Fibroblast of mammary gland (primary cell): ENCODE data around the gene CHCHD4.
"Not testable (repeated sequence)": the region's sequence is repeated elsewhere in the genome, so short reads cannot be mapped to it uniquely, and the experiment has no call there.

Source experiments
- DNase-seq: peaks from one replicate; pipeline ENCODE4 v3.0.0-alpha.2; 2010; ENCODE audit warnings: low read depth
- H3K4me3 ChIP-seq: 2 replicates; pipeline ENCODE4 v1.5.1; 2011; ENCODE audit warnings: low read depth, mild to moderate bottlenecking, low read length, moderate library complexity; ENCODE audit not compliant: control insufficient read depth
- CTCF ChIP-seq: conservative IDR thresholded peaks from 2 replicates; pipeline ENCODE4 v1.5.1; 2011; ENCODE audit warnings: low read depth, low read length, inconsistent platforms; ENCODE audit not compliant: control insufficient read depth, insufficient read depth

Gene CHCHD4

GRCh38 chr3:14113965-14114635 is 10.6 kb downstream of the CHCHD4 start:
- no peak for DNase-seq
- peak; percentile 11 for TF ChIP-seq CTCF

GRCh38 chr3:14110699-14111098 is 14.0 kb downstream of the CHCHD4 start:
- TF ChIP-seq CTCF, result no peak
- no peak overlapping the region for H3K4me3 ChIP-seq
- DNase-seq, result no peak

More at GRCh38 chr3:14113965-14114635, 10.6 kb downstream of the CHCHD4 start:
- no peak overlapping the region for H3K4me3 ChIP-seq

GRCh38 chr3:14109821-14110220 is 14.8 kb downstream of the CHCHD4 start:
- DNase-seq, H3K4me3 ChIP-seq: not testable (repeated sequence)

GRCh38 chr3:14097616-14098391 is 26.9 kb downstream of the CHCHD4 start:
- no peak for DNase-seq
- H3K4me3 ChIP-seq, result no peak overlapping the region
- TF ChIP-seq CTCF, result no peak

- TF ChIP-seq CTCF, result no peak
- H3K4me3 ChIP-seq, result no peak overlapping the region
These were observed 27.9 kb downstream of the CHCHD4 start for GRCh38 chr3:14096742-14097141.

GRCh38 chr3:14093831-14094230 is 30.8 kb downstream of the CHCHD4 start:
- H3K4me3 ChIP-seq, result no peak overlapping the region
- DNase-seq, result no peak
- TF ChIP-seq CTCF, result no peak

More at GRCh38 chr3:14096742-14097141, 27.9 kb downstream of the CHCHD4 start:
- DNase-seq, result no peak

GRCh38 chr3:14092464-14092863 is 32.2 kb downstream of the CHCHD4 start:
- TF ChIP-seq CTCF, result no peak
- no peak for DNase-seq
- no peak overlapping the region for H3K4me3 ChIP-seq

- not testable (repeated sequence) for DNase-seq, H3K4me3 ChIP-seq
These were observed 32.7 kb downstream of the CHCHD4 start for GRCh38 chr3:14091959-14092358.

- not testable (repeated sequence) for DNase-seq, H3K4me3 ChIP-seq
These were observed 37.2 kb downstream of the CHCHD4 start for GRCh38 chr3:14087461-14087860.
